ENCODE results near the gene LCP2. TPM values are rescaled to one million over a fixed set of nuclear protein-coding genes. Genes with fewer than 3 reads are reported as not detected.

The LCP2 gene
- total and polyA plus RNA-seq, 2 donors (not counting 3 experiments of a cell fraction or from before 2014, with no cell fraction given), result not detected

GRCh38 chr5:170293273-170293672 is 4.3 kb downstream of the LCP2 start:
- no peak for FAIRE-seq
- Histone ChIP-seq H2AFZ (ENCODE audit: low read depth, low read length) (no peak overlapping the region), H3K27me3 (ENCODE audit: control insufficient read depth in 2 of 2, insufficient read depth in 2 of 2, low read length in 2 of 2) (peaks cover 3 to 5% of the 10 kb centered on the region in 2 experiments), H3K9me3 (replicated peaks; ENCODE audit: control insufficient read depth, insufficient read depth, low read length) (no peaks in the 10 kb centered on the region), H3K4me2 (ENCODE audit: insufficient read depth, low read length) (no peak overlapping the region), H3K27ac (ENCODE audit: insufficient read depth, low read depth, low read length) (no peak overlapping the region), H3K79me2 (ENCODE audit: control insufficient read depth, insufficient read depth, low read length) (no peaks in the 10 kb centered on the region), H3K9me1 (replicated peaks; ENCODE audit: control insufficient read depth, extremely low read depth, insufficient read depth, low read length) (no peaks in the 10 kb centered on the region), H4K20me1 (replicated peaks; ENCODE audit: control insufficient read depth, extremely low read depth, insufficient read depth, low read length) (no peaks in the 10 kb centered on the region), H3K36me3 (ENCODE audit: control insufficient read depth in 2 of 2, extremely low read depth in 1 of 2, insufficient read depth in 2 of 2, low read length in 2 of 2) (no peaks in the 10 kb centered on the region), H3K4me3 (replicated peaks in 1 of 3; ENCODE audit: insufficient read depth in 1 of 3, low read depth in 1 of 3, low read length in 3 of 3) (no peak overlapping the region), H3K9ac (replicated peaks; ENCODE audit: extremely low read depth, insufficient read depth, low read length) (no peak overlapping the region), H3K4me1 (ENCODE audit: control insufficient read depth, extremely low read depth, insufficient read depth, low read length) (no peaks in the 10 kb centered on the region)
- dilution Hi-C loops (cut with MboI; ENCODE audit: extremely low pct_ligation_motif_present, low sequenced_read_pairs) (no loop called here), intact Hi-C loops (cut with micrococcal nuclease) (no loop called here)
- ChIA-PET CTCF (interaction anchor here (1.2 to 1.9 kb wide), 3 partner anchors 17 to 111 kb away, joined by 3 to 5 read pairs (median 5); no protein-coding TSS in a partner anchor), POLR2A (no interaction called here)
- TF ChIP-seq, protein P1, sequence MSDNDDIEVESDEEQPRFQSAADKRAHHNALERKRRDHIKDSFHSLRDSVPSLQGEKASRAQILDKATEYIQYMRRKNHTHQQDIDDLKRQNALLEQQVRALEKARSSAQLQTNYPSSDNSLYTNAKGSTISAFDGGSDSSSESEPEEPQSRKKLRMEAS (IDR thresholded peaks at IDR 0.05; ENCODE audit: insufficient read depth, insufficient read length), result no peak
- TF ChIP-seq EZH2 (IDR thresholded peaks at IDR 0.05; ENCODE audit: borderline replicate concordance, low read depth, low read length, severe bottlenecking), result no peak
- no peak for TF ChIP-seq POLR2A (IDR thresholded peaks at IDR 0.05; ENCODE audit: low read depth, low read length)
- no peak for TF ChIP-seq MYC (IDR thresholded peaks at IDR 0.05; ENCODE audit: low read depth, low read length)
- no peak for TF ChIP-seq POLR2AphosphoS5 (IDR thresholded peaks at IDR 0.05; ENCODE audit: insufficient read depth, low read depth, low read length)
- no peak for TF ChIP-seq JUN (IDR thresholded peaks at IDR 0.05; ENCODE audit: borderline replicate concordance, insufficient read depth, insufficient read length, low read depth)
- no peak for TF ChIP-seq FOS (IDR thresholded peaks at IDR 0.05; ENCODE audit: borderline replicate concordance, insufficient read depth, low read length)
- TF ChIP-seq GATA2 (IDR thresholded peaks at IDR 0.05; ENCODE audit: insufficient read depth, insufficient read length, low read depth, low read length), result no peak
- TF ChIP-seq, protein P2, sequence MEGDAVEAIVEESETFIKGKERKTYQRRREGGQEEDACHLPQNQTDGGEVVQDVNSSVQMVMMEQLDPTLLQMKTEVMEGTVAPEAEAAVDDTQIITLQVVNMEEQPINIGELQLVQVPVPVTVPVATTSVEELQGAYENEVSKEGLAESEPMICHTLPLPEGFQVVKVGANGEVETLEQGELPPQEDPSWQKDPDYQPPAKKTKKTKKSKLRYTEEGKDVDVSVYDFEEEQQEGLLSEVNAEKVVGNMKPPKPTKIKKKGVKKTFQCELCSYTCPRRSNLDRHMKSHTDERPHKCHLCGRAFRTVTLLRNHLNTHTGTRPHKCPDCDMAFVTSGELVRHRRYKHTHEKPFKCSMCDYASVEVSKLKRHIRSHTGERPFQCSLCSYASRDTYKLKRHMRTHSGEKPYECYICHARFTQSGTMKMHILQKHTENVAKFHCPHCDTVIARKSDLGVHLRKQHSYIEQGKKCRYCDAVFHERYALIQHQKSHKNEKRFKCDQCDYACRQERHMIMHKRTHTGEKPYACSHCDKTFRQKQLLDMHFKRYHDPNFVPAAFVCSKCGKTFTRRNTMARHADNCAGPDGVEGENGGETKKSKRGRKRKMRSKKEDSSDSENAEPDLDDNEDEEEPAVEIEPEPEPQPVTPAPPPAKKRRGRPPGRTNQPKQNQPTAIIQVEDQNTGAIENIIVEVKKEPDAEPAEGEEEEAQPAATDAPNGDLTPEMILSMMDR (IDR thresholded peaks at IDR 0.05; ENCODE audit: extremely low read depth in 1 of 2, insufficient read depth in 1 of 2, low read depth in 1 of 2, low read length in 2 of 2), result no peak
- DNase-seq (ENCODE audit: low read depth, low spot score), result no peak
- no TSS peak for BruUV-seq (replicated peaks)

All from endothelial cell of umbilical vein (primary cell).